ENCODE measurements around the gene FALEC. TPM values are rescaled to one million over a fixed set of nuclear protein-coding genes. Genes with fewer than 3 reads are reported as not detected.

Gene FALEC
- total and polyA plus RNA-seq, 9 of the 15 experiments (the other 6 are each of a cell fraction or from before 2014, with no cell fraction given): 0.15 to 1.8 (median 0.53) TPM; not detected in 5

DNA sequence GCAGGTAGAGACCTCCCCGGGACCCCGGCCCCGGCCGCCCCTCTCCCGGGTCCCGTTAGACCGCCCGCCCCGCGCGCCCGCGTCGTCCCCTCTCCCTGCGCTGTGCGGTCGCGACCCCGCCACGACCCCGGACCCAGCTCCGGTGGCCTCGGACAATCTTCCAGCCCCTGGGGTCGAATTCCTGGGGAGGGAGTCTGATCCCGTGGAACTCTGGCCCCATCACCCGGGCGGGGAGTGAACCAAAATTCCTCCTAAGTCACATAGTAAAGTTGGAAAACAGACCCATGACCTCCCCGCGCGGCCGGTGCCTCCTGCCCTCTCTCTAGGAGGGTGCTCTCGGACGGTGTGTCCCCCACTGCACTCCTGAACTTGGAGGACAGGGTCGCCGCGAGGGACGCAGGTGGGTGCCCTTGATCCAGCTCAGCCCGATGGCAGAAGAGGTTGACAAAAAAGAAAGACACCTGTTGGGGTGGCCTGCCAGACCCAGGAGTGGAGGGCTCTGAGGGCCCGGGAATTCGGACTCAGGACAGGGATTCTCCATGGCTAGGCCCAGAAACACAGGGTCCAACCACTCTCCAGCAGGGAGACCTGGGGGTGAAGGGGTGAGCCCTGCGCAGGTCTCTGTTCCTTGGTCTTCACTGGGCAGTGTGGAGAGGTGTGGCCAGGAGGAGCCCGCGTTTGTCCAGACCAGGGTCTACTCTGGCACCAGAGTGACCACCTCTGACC lies 34.1 kb downstream of the FALEC start (continued):
- peak; percentile 84 for TF ChIP-seq ZBTB7A (IDR thresholded peaks at IDR 0.05; ENCODE audit: borderline replicate concordance, control insufficient read depth, low read depth, low read length)
- peak; percentile 31 for TF ChIP-seq RBFOX2 (IDR thresholded peaks at IDR 0.05; ENCODE audit: low read depth, low read length)
- TF ChIP-seq, protein P1, sequence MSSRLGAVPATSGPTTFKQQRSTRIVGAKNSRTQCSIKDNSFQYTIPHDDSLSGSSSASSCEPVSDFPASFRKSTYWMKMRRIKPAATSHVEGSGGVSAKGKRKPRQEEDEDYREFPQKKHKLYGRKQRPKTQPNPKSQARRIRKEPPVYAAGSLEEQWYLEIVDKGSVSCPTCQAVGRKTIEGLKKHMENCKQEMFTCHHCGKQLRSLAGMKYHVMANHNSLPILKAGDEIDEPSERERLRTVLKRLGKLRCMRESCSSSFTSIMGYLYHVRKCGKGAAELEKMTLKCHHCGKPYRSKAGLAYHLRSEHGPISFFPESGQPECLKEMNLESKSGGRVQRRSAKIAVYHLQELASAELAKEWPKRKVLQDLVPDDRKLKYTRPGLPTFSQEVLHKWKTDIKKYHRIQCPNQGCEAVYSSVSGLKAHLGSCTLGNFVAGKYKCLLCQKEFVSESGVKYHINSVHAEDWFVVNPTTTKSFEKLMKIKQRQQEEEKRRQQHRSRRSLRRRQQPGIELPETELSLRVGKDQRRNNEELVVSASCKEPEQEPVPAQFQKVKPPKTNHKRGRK (tag; IDR thresholded peaks at IDR 0.05): no peak
- peak; percentile 28; the same call in 1 of the 2 replicates for TF ChIP-seq ZC3H4 (CRISPR knock-in tag; IDR thresholded peaks at IDR 0.05; ENCODE audit: borderline replicate concordance)
- TF ChIP-seq DACH1 (IDR thresholded peaks at IDR 0.05; ENCODE audit: partially characterized antibody): no peak
- no peak for TF ChIP-seq ZNF79 (CRISPR knock-in tag; IDR thresholded peaks at IDR 0.05; ENCODE audit: low read depth)
- no peak for TF ChIP-seq ZNF124 (CRISPR knock-in tag; IDR thresholded peaks at IDR 0.05)
- 0 out of 2 replicates have a peak, but pooled peaks have one; percentile 11 for TF ChIP-seq TEAD2 (tag; IDR thresholded peaks at IDR 0.05)
- no peak for TF ChIP-seq RNF2 (IDR thresholded peaks at IDR 0.05)
- TF ChIP-seq, protein P2, sequence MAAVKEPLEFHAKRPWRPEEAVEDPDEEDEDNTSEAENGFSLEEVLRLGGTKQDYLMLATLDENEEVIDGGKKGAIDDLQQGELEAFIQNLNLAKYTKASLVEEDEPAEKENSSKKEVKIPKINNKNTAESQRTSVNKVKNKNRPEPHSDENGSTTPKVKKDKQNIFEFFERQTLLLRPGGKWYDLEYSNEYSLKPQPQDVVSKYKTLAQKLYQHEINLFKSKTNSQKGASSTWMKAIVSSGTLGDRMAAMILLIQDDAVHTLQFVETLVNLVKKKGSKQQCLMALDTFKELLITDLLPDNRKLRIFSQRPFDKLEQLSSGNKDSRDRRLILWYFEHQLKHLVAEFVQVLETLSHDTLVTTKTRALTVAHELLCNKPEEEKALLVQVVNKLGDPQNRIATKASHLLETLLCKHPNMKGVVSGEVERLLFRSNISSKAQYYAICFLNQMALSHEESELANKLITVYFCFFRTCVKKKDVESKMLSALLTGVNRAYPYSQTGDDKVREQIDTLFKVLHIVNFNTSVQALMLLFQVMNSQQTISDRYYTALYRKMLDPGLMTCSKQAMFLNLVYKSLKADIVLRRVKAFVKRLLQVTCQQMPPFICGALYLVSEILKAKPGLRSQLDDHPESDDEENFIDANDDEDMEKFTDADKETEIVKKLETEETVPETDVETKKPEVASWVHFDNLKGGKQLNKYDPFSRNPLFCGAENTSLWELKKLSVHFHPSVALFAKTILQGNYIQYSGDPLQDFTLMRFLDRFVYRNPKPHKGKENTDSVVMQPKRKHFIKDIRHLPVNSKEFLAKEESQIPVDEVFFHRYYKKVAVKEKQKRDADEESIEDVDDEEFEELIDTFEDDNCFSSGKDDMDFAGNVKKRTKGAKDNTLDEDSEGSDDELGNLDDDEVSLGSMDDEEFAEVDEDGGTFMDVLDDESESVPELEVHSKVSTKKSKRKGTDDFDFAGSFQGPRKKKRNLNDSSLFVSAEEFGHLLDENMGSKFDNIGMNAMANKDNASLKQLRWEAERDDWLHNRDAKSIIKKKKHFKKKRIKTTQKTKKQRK (IDR thresholded peaks at IDR 0.05; ENCODE audit: borderline replicate concordance, low read depth, low read length): no peak
- no peak for TF ChIP-seq ELF4 (CRISPR knock-in tag; IDR thresholded peaks at IDR 0.05)
- TF ChIP-seq CHD2 (IDR thresholded peaks at IDR 0.05; ENCODE audit: low read depth, low read length): no peak
- TF ChIP-seq ZNF589 (CRISPR knock-in tag; IDR thresholded peaks at IDR 0.05; ENCODE audit: low read depth): 0 out of 2 replicates have a peak, but pooled peaks have one; percentile 31
- TF ChIP-seq RCOR1 (IDR thresholded peaks at IDR 0.05; ENCODE audit: borderline replicate concordance in 1 of 2, low read depth in 2 of 2, low read length in 2 of 2): 0 out of 4 replicates have a peak, but pooled peaks of 1 of the 2 experiments have one; percentile 1
- peak; percentile 77 for TF ChIP-seq SUPT5H (IDR thresholded peaks at IDR 0.05)
- no peak for TF ChIP-seq HMG20A (CRISPR knock-in tag; conservative IDR thresholded peaks at IDR 0.05)
- TF ChIP-seq MIER1 (IDR thresholded peaks at IDR 0.05; ENCODE audit: low read depth): no peak
- TF ChIP-seq, protein P3, sequence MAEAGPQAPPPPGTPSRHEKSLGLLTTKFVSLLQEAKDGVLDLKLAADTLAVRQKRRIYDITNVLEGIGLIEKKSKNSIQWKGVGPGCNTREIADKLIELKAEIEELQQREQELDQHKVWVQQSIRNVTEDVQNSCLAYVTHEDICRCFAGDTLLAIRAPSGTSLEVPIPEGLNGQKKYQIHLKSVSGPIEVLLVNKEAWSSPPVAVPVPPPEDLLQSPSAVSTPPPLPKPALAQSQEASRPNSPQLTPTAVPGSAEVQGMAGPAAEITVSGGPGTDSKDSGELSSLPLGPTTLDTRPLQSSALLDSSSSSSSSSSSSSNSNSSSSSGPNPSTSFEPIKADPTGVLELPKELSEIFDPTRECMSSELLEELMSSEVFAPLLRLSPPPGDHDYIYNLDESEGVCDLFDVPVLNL (CRISPR knock-in tag; IDR thresholded peaks at IDR 0.05; ENCODE audit: low read depth): no peak
- 0 out of 2 replicates have a peak, but pooled peaks have one; percentile 30 for TF ChIP-seq ZNF143 (CRISPR knock-in tag; IDR thresholded peaks at IDR 0.05)
- no peak for TF ChIP-seq SMAD4 (CRISPR knock-in tag; conservative IDR thresholded peaks at IDR 0.05)
- peak in 1 of 2 experiments; percentile 27; a peak in 1 of 4 replicates for TF ChIP-seq ARNT (IDR thresholded peaks at IDR 0.05)
- no peak for TF ChIP-seq BMI1 (IDR thresholded peaks at IDR 0.05; ENCODE audit: low read length)
- no peak for TF ChIP-seq MED1 (CRISPR knock-in tag; IDR thresholded peaks at IDR 0.05; ENCODE audit: borderline replicate concordance)
- no peak for TF ChIP-seq SIX5 (IDR thresholded peaks at IDR 0.05; ENCODE audit: borderline replicate concordance in 1 of 2, insufficient read depth in 1 of 2, low read depth in 1 of 2, low read length in 2 of 2)

All from K562 (cell line).